Measurements from ENCODE around the gene OR5K2. TPM values are rescaled to one million over a fixed set of nuclear protein-coding genes. Genes with fewer than 3 reads are reported as not detected.

The OR5K2 gene
- not detected for total RNA-seq
- long read RNA-seq, donor 1: 0 reads
- long read RNA-seq, donor 2: 0 reads

GRCh38 chr3:98497381-98497780, at the start of gene OR5K2:
Gene OR5K2 (plus strand): TSS chr3:98497681. CDS start chr3:98497681, 0 bp downstream.
- Histone ChIP-seq H3K36me3 (ENCODE audit: low read depth) (no peaks in the 10 kb centered on the region), H3K4me3 (no peak within 1 kb of the TSS), H3K4me1 (ENCODE audit: low read depth) (no peaks in the 10 kb centered on the region), H3K9me3 (no peaks in the 10 kb centered on the region)
- no peak for ATAC-seq
- intact Hi-C loops (cut with DNase I, micrococcal nuclease): loop anchor here in 1 of 2 donors (5.0 kb wide), 1 partner anchor 65 kb away; no protein-coding TSS in a partner anchor
- no peak for TF ChIP-seq CTCF (IDR thresholded peaks at IDR 0.05)
- DNase-seq: no peak

- Histone ChIP-seq H3K4me1 (ENCODE audit: low read depth) (no peaks in the 10 kb centered on the region), H3K4me3 (no peak overlapping the region), H3K36me3 (ENCODE audit: low read depth) (no peaks in the 10 kb centered on the region), H3K9me3 (no peaks in the 10 kb centered on the region)
- TF ChIP-seq CTCF (IDR thresholded peaks at IDR 0.05): no peak
- ATAC-seq: peak; percentile 40
- intact Hi-C loops (cut with DNase I, micrococcal nuclease): no loop called here
- no peak for DNase-seq
Observed at GRCh38 chr3:98449606-98450193, 47.8 kb upstream of the OR5K2 start.

- no peak overlapping the region for H3K4me3 ChIP-seq
- DNase-seq: no peak
- no peaks in the 10 kb centered on the region for H3K9me3 ChIP-seq
- no peak for ATAC-seq
- H3K36me3 ChIP-seq (ENCODE audit: low read depth): no peaks in the 10 kb centered on the region
- intact Hi-C loops (cut with DNase I, micrococcal nuclease): no loop called here
- no peaks in the 10 kb centered on the region for H3K4me1 ChIP-seq (ENCODE audit: low read depth)
- no peak for TF ChIP-seq CTCF (IDR thresholded peaks at IDR 0.05)
Observed at GRCh38 chr3:98450372-98450771, 47.1 kb upstream of the OR5K2 start.

GRCh38 chr3:98453827-98454226, 43.7 kb upstream of the OR5K2 start:
- no peak for DNase-seq
- H3K9me3 ChIP-seq: no peaks in the 10 kb centered on the region
- intact Hi-C loops (cut with DNase I, micrococcal nuclease): no loop called here
- no peaks in the 10 kb centered on the region for H3K36me3 ChIP-seq (ENCODE audit: low read depth)
- no peaks in the 10 kb centered on the region for H3K4me1 ChIP-seq (ENCODE audit: low read depth)
- no peak overlapping the region for H3K4me3 ChIP-seq
- TF ChIP-seq CTCF (IDR thresholded peaks at IDR 0.05): no peak
- no peak for ATAC-seq

- no peak for TF ChIP-seq CTCF (IDR thresholded peaks at IDR 0.05)
- no peaks in the 10 kb centered on the region for H3K36me3 ChIP-seq (ENCODE audit: low read depth)
- ATAC-seq: no peak
- H3K4me1 ChIP-seq (ENCODE audit: low read depth): no peaks in the 10 kb centered on the region
- intact Hi-C loops (cut with DNase I, micrococcal nuclease): no loop called here
- H3K4me3 ChIP-seq: no peak overlapping the region
- DNase-seq: no peak
- H3K9me3 ChIP-seq: no peaks in the 10 kb centered on the region
Observed at GRCh38 chr3:98454929-98455328, 42.6 kb upstream of the OR5K2 start.

- no peak overlapping the region for H3K4me3 ChIP-seq
- DNase-seq (no peak), ATAC-seq (no peak)
- no peaks in the 10 kb centered on the region for H3K4me1 ChIP-seq (ENCODE audit: low read depth)
- intact Hi-C loops (cut with DNase I, micrococcal nuclease): no loop called here
- H3K36me3 ChIP-seq (ENCODE audit: low read depth): no peaks in the 10 kb centered on the region
- no peaks in the 10 kb centered on the region for H3K9me3 ChIP-seq
- no peak for TF ChIP-seq CTCF (IDR thresholded peaks at IDR 0.05)
Observed at GRCh38 chr3:98457543-98457942, 39.9 kb upstream of the OR5K2 start.
